ENCODE measurements around the gene RPL7A.

DNA sequence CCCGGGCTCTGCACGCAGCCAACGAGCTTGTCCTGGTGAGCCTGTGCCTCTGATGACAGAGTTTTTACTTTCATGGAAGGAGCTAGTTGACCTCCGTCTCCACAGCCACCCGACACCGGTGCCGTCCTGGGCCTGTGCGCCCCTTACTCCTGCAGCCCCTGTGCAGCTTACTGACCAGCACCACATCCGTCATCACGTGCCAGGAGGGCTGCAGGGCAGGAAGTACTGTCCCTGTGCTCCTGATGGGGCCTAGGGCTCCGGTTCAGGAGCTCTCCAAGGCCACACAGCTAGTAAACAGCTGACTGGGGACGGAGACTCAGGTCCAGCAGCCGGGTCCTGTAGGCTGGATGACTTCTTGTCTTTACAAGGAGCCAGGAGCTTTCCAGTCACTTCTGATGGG, 38.3 kb downstream of the RPL7A start:
- TF ChIP-seq CTCF (IDR thresholded peaks at IDR 0.05) (no peak), ATF1 (CRISPR knock-in tag; IDR thresholded peaks at IDR 0.05) (no peak), IRF2 (CRISPR knock-in tag; IDR thresholded peaks at IDR 0.05; ENCODE audit: borderline replicate concordance, low read depth) (no peak), ZNF219 (CRISPR knock-in tag; IDR thresholded peaks at IDR 0.05; ENCODE audit: borderline replicate concordance) (no peak), TEAD1 (CRISPR knock-in tag; IDR thresholded peaks at IDR 0.05) (no peak)

Measured in WTC11 (cell line).